A549 treated with ZK216348 at 1 μM for 4 hours (cell line): ENCODE measurements around the gene DLEU7. TPM values are rescaled to one million over a fixed set of nuclear protein-coding genes. Genes with fewer than 3 reads are reported as not detected.

Source experiments
- total RNA-seq: library from RNA; stranded (reverse); fragments of 200-300 nt; extraction: Qiagen RNA extraction; gene quantifications from 5 replicates; pipeline ENCODE4 v1.2.3, GENCODE V29; 2022; ENCODE audit warnings: low read depth

The DLEU7 gene
- total RNA-seq, result not detected in 5 replicates

DNA sequence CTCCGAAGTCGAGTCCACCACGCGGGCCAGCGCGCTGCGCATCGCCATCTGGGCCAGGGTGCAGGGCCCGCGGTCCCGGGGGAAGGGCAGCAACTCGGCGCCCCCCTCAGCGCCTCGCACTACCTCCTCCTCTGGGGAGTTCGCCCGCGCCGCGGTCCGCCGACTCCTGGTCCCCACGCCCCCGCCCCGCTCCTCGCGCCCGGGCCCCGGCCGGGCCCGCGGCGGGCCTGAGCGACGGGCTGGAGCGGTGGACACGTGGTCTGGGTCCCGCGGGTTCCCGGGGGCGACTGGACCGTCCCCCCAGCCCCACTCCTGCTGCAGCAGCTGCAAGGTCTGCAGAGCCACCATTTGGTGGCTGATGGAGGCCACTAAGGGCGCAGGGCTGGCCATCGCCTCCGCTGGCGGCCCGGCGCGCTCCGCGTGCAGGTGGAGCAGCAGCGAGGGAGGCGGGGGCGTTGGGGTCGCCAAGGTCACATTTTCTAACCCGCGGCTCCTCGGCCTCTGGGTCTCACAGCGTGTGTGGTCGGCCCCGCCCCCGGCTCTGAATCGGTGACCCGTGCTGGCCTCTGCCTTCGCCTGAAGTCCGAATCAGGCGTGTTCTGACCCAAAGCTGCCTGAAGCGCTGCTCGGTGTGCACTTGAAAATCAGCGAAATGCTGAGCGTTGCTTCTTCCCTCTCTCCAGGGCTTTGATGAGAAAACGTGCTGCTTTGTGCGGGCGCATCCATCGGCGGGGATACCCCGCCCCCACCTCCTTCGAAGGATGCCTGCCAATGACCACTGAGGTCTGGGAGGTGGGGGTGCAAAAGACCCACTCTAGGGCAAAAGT is at the start of gene DLEU7:
Gene DLEU7 (minus strand): TSS at position 436 of the 827 bp plus-strand sequence. CDS start 46 bp downstream, at position 390.

Other genes starting within 250 kb of the DLEU7 start
- gene RNASEH2B, start 66.1 kb upstream of the DLEU7 start, total RNA-seq, result 24.8 to 37.3 TPM (median 26.8 TPM) in 5 replicates